Calu3 (cell line): ENCODE measurements around the gene BTN3A1. TPM values are rescaled to one million over a fixed set of nuclear protein-coding genes. Genes with fewer than 3 reads are reported as not detected.
A peak's percentile ranks its signal among the peaks of the same experiment; 100 is the strongest.
"Not testable (repeated sequence)": the region's sequence is repeated elsewhere in the genome, so short reads cannot be mapped to it uniquely, and the experiment has no call there.

Source experiments
- Bru-seq: library from RNA; stranded (reverse); fragments of 400-500 nt; gene quantifications from one replicate; lab custom pipeline; 2021; lab: Mats Ljungman, UMichigan
- BruChase-seq, 2 experiments: library from RNA; stranded (reverse); fragments of 400-500 nt; gene quantifications; one replicate each; lab custom pipeline; 2021; lab: Mats Ljungman, UMichigan
- BruUV-seq: library from RNA; stranded (reverse); fragments of 400-500 nt; replicated peaks from 2 replicates; lab custom pipeline; 2021; lab: Mats Ljungman, UMichigan
- CTCF ChIA-PET: fragments of 300-600 bp; sonication (Branson Sonifier 250); formaldehyde crosslinking; loops from one replicate; lab custom pipeline; 2022; ENCODE audit warnings: antibody characterized with exemption; lab: Charles Lee
- DNase-seq: peaks from one replicate; pipeline ENCODE4 v3.0.0; 2022
- H3K27ac Mint-ChIP-seq: one replicate; pipeline ENCODE4 v1.8.0; 2022; ENCODE audit warnings: mixed read lengths; ENCODE audit not compliant: unreplicated experiment
- H3K27me3 Mint-ChIP-seq: one replicate; pipeline ENCODE4 v1.8.0; 2022; ENCODE audit warnings: mixed read lengths; ENCODE audit not compliant: unreplicated experiment
- H3K36me3 Mint-ChIP-seq: one replicate; pipeline ENCODE4 v1.8.0; 2022; ENCODE audit warnings: mild to moderate bottlenecking, moderate library complexity, mixed read lengths; ENCODE audit not compliant: insufficient read depth, unreplicated experiment
- H3K4me1 Mint-ChIP-seq: one replicate; pipeline ENCODE4 v1.8.0; 2022; ENCODE audit warnings: mild to moderate bottlenecking, low read depth, mixed read lengths; ENCODE audit not compliant: unreplicated experiment
- H3K4me3 Mint-ChIP-seq: one replicate; pipeline ENCODE4 v1.8.0; 2022; ENCODE audit warnings: mild to moderate bottlenecking, low read depth, moderate library complexity, mixed read lengths; ENCODE audit not compliant: unreplicated experiment
- H3K9me3 Mint-ChIP-seq: one replicate; pipeline ENCODE4 v1.8.0; 2022; ENCODE audit warnings: low read depth, mixed read lengths; ENCODE audit not compliant: unreplicated experiment
- CTCF ChIP-seq: fragments of 200-600 bp; IDR thresholded peaks from one replicate; pipeline ENCODE4 v1.8.0; 2022; ENCODE audit warnings: antibody characterized with exemption; ENCODE audit not compliant: unreplicated experiment
- intact Hi-C: fragments of 100-400 bp; cut with micrococcal nuclease; formaldehyde crosslinking; loops from one replicate; pipeline ENCODE4 v1.10.0; 2022; ENCODE audit not compliant: unreplicated experiment
- long read RNA-seq: library from polyadenylated mRNA; stranded (forward); transcript quantifications from one replicate; pipeline ENCODE4 v2.0.0, GENCODE V29; 2022
- total RNA-seq: library from RNA; stranded (reverse); gene quantifications from 2 replicates; pipeline ENCODE4 v1.2.3, GENCODE V29; 2022

BTN3A1 gene
- 29.0 and 40.5 TPM in 2 replicates for total RNA-seq
- Bru-seq, nascent RNA, result percentile 65 among the genes with signal in this experiment
- BruChase-seq, experiment 1, labeled RNA remaining after a 6-hour chase, result percentile 82 among the genes with signal in this experiment
- percentile 74 among the genes with signal in this experiment for BruChase-seq, experiment 2, labeled RNA remaining after a 2-hour chase
- long read RNA-seq, partial matches to known transcripts, result 1 of 20 reads
- long read RNA-seq, other reads (novel, unspliced or antisense), result 19 of 20 reads

DNA sequence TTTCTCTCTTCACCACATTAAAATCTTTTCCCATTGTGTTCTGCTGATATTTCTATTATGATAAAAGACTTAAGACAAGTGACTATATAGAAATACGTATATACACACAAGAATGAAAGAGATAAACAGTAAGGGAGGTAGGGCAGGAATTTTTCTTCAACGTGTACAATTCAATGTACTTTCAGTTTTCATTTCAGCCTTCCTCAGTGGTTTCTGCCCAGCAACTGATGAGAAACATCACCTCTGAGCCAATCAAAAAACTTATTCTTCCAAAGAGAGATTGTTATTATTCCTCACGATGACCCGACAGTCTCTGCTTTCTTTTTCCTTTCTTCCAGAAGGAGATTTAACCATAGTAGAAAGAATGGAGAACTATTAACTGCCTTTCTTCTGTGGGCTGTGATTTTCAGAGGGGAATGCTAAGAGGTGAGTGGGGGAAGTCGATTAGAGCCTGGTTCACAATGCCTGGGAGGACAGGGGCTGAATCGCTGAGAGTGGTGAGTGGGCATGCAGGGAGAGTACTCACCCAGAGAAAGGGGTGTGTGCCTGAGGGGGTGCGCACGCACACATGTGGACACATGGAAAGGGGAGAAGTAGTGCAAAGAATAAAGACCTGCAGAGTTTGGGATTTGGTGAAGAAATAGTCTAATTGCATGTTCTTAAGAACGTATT, at the start of gene BTN3A1:
BTN3A1 (plus strand) TSS at position 289 of the 672 bp plus-strand sequence. CDS start 3,289 bp downstream, outside the sequence.
- no peaks in the 10 kb centered on the region for H3K27me3 Mint-ChIP-seq

DNA sequence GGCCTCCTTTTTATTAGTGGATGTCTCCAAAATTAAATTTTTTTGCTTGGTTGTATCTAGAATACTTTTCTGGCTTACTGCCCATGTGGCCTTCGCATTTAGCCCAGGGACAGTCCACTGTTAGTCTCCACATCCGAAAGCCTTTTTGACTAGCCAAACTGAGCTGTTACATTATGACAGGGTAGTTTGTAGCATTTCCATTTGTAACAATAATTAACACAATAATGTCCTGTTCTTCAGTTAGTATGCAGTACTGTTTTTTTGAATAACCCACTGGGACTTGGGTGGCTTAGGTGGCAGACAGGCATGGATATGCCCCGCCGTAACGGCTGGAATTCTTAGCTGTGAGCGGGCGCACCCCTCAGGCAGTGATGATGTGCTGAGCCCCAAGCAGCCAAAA, 49.8 kb upstream of the BTN3A1 start:
- DNase-seq, result no peak
- CTCF ChIA-PET, result interaction anchor here (0.6 kb wide), 1 partner anchor 28 kb away, joined by 3 read pairs; no protein-coding TSS in a partner anchor
- Mint-ChIP-seq H3K4me1 (peaks cover 24% of the 10 kb centered on the region), H3K9me3 (no peaks in the 10 kb centered on the region), H3K27ac (no peak overlapping the region), H3K27me3 (no peaks in the 10 kb centered on the region), H3K36me3 (no peaks in the 10 kb centered on the region), H3K4me3 (no peak overlapping the region)
- no TSS peak for BruUV-seq
- intact Hi-C loops, result no loop called here
- no peak for TF ChIP-seq CTCF

More for the DNA sequence above, at the start of gene BTN3A1:
- Mint-ChIP-seq H3K36me3 (peaks cover 9% of the 10 kb centered on the region), H3K4me3 (peak within 1 kb of the TSS; percentile 78), H3K9me3 (no peaks in the 10 kb centered on the region), H3K4me1 (no peaks in the 10 kb centered on the region), H3K27ac (peak within 1 kb of the TSS; percentile 32)
- TF ChIP-seq CTCF, result no peak
- no TSS peak for BruUV-seq
- CTCF ChIA-PET, result no interaction called here
- intact Hi-C loops, result no loop called here
- DNase-seq, result peak; percentile 60

- Mint-ChIP-seq H3K36me3 (no peaks in the 10 kb centered on the region), H3K4me3 (no peak overlapping the region), H3K9me3 (no peaks in the 10 kb centered on the region), H3K27me3 (no peaks in the 10 kb centered on the region), H3K27ac (no peak overlapping the region), H3K4me1 (peaks cover 24% of the 10 kb centered on the region)
- intact Hi-C loops, result no loop called here
- TF ChIP-seq CTCF, result no peak
- BruUV-seq, result no TSS peak
- CTCF ChIA-PET, result interaction anchor here (0.6 to 1.2 kb wide), 2 partner anchors 15 to 897 kb away, joined by 3 to 4 read pairs; no protein-coding TSS in a partner anchor
- no peak for DNase-seq
Measured at GRCh38 chr6:26354162-26354561, 47.9 kb upstream of the BTN3A1 start.

DNA sequence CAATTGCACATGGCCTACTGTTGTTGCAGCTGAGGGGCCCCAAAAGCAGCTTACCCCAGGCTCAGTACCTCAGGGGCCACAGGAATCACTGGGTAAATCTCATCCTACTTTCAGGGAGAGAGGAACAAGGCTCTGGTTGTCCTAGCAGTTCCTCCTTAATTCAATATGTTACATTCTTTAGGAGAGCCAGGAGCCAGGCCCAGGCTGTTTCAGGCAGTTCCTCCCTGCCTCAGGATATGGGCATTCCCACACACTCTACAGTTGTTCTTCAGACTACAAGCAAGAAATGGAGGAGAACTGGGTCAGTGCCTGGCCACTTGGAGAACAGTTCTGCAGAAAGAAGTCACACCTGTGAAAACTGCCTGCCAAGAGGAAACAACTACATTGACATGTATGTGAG, 46.7 kb upstream of the BTN3A1 start:
- CTCF ChIA-PET, result interaction anchor here (1.1 to 1.2 kb wide), 2 partner anchors 9 to 14 kb away, joined by 3 to 4 read pairs; no protein-coding TSS in a partner anchor
- BruUV-seq, result no TSS peak
- no peak overlapping the region for H3K4me3 Mint-ChIP-seq
- no peaks in the 10 kb centered on the region for H3K9me3 Mint-ChIP-seq
- DNase-seq, result no peak
- H3K27ac Mint-ChIP-seq, result no peak overlapping the region
- intact Hi-C loops, result no loop called here
- H3K36me3 Mint-ChIP-seq, result no peaks in the 10 kb centered on the region
- no peak for TF ChIP-seq CTCF
- H3K27me3 Mint-ChIP-seq, result no peaks in the 10 kb centered on the region
- peaks cover 24% of the 10 kb centered on the region for H3K4me1 Mint-ChIP-seq

DNA sequence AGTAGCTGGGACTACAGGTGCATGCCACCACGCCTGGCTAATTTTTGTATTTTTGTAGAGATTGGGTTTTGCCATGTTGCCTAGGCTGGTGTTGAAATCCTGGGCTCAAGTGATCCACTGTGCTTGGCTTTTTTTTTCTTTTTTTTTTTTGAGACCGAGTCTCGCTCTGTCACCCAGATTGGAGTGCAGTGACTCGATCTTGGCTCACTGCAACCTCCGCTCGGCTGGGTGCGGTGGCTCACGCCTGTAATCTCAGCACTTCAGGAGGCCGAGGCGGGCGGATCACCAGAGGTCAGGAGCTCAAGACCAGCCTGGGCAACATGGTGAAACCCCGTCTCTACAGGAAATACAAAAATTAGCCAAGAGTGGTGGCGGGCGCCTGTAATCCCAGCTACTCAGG, 44.5 kb upstream of the BTN3A1 start:
- H3K4me3 Mint-ChIP-seq, intact Hi-C loops, H3K36me3 Mint-ChIP-seq, H3K27ac Mint-ChIP-seq, BruUV-seq, H3K9me3 Mint-ChIP-seq, H3K27me3 Mint-ChIP-seq, DNase-seq, CTCF ChIA-PET: not testable (repeated sequence)
- peaks cover 15% of the 10 kb centered on the region for H3K4me1 Mint-ChIP-seq
